ENCODE results near the gene FRMD4A. TPM values are rescaled to one million over a fixed set of nuclear protein-coding genes. Genes with fewer than 3 reads are reported as not detected.

FRMD4A gene
- total RNA-seq, 2 donors from 2014 or later: 18.9 to 46.1 TPM

DNA sequence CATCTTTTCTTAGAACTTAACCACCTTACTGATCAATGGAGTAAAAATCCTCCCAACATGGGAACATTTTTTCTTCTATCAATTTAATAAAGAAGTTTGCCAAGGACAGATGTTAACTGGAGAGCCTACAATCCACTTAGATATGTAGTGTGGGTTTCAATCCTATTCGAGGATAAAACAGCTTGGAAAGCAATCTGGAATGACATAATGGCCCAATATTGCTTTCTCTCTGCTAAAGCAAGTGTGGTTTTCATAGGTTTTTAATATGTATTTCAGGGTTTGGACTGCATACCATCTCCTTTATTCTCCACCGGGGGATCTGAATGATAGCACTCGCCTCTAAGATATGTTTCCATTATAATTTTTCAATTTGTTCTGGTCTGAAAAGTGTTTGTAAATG is 594.2 kb downstream of the FRMD4A start:
- no peak for DNase-seq
- Histone ChIP-seq H3K27me3 (no peaks in the 10 kb centered on the region), H3K36me3 (replicated peaks in 1 of 2; ENCODE audit: insufficient read depth in 1 of 2, low read depth in 2 of 2) (no peaks in the 10 kb centered on the region), H3K9me3 (no peaks in the 10 kb centered on the region), H3K27ac (no peak overlapping the region), H3K4me1 (no peaks in the 10 kb centered on the region), H3K4me3 (no peak overlapping the region)
- WGBS, 2 donors: 86 to 93% methylated on average over 3 of the region's 3 CpGs
- intact Hi-C loops (cut with DNase I): no loop called here
- no peak for TF ChIP-seq POLR2A (IDR thresholded peaks at IDR 0.05)
- TF ChIP-seq CTCF (IDR thresholded peaks at IDR 0.05): no peak
- no peak for ATAC-seq

- Histone ChIP-seq H3K4me1 (no peaks in the 10 kb centered on the region), H3K4me3 (no peak overlapping the region), H3K9me3 (no peaks in the 10 kb centered on the region), H3K27me3 (no peaks in the 10 kb centered on the region), H3K27ac (no peak overlapping the region), H3K36me3 (replicated peaks in 1 of 2; ENCODE audit: insufficient read depth in 1 of 2, low read depth in 2 of 2) (no peaks in the 10 kb centered on the region)
- ATAC-seq (no peak), DNase-seq (no peak)
- WGBS, 2 donors: 93% methylated on average over 8 of the region's 8 CpGs
- TF ChIP-seq POLR2A (IDR thresholded peaks at IDR 0.05) (no peak), CTCF (IDR thresholded peaks at IDR 0.05) (no peak)
- intact Hi-C loops (cut with DNase I): no loop called here
Measured at GRCh38 chr10:13734151-13734550, 596.6 kb downstream of the FRMD4A start.

- DNase-seq (no peak), ATAC-seq (no peak)
- no peaks in the 10 kb centered on the region for H3K9me3 ChIP-seq
- no peaks in the 10 kb centered on the region for H3K36me3 ChIP-seq (replicated peaks in 1 of 2; ENCODE audit: insufficient read depth in 1 of 2, low read depth in 2 of 2)
- no peaks in the 10 kb centered on the region for H3K27me3 ChIP-seq
- WGBS, 2 donors: 84 to 87% methylated on average over 7 of the region's 7 CpGs
- no peak overlapping the region for H3K27ac ChIP-seq
- H3K4me1 ChIP-seq: no peaks in the 10 kb centered on the region
- intact Hi-C loops (cut with DNase I): no loop called here
- TF ChIP-seq POLR2A (IDR thresholded peaks at IDR 0.05): no peak
- TF ChIP-seq CTCF (IDR thresholded peaks at IDR 0.05): no peak
- no peak overlapping the region for H3K4me3 ChIP-seq
Measured at GRCh38 chr10:13733071-13733470, 597.7 kb downstream of the FRMD4A start.

DNA sequence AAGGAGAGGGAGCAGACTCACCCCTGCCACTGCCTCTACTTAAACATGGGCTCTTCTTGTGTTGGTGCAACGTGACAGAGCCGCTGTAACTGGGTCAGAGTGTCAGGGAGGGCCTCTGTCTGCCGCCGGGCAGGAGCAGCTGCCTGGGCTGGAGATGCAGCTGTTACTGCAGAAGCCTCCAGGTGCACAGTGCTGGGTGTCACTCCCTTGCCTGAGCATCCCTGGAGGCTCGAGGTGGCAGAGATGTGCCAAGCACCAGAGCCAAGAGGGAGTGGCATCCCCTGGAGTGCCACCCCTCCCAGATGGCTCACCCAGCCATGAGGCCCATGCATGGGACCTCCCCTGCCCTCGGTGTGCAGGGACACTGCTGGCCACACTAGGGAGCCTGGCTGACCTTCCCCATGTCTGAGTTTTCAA is 598.3 kb downstream of the FRMD4A start:
- intact Hi-C loops (cut with DNase I): no loop called here
- H3K9me3 ChIP-seq: no peaks in the 10 kb centered on the region
- H3K36me3 ChIP-seq (replicated peaks in 1 of 2; ENCODE audit: insufficient read depth in 1 of 2, low read depth in 2 of 2): no peaks in the 10 kb centered on the region
- no peak for TF ChIP-seq POLR2A (IDR thresholded peaks at IDR 0.05)
- TF ChIP-seq CTCF (IDR thresholded peaks at IDR 0.05): no peak
- H3K27ac ChIP-seq: no peak overlapping the region
- H3K4me3 ChIP-seq: no peak overlapping the region
- H3K27me3 ChIP-seq: no peaks in the 10 kb centered on the region
- WGBS, 2 donors: 70% methylated on average over 6 of the region's 6 CpGs; no CpG with 5 or more reads in 1 of the 2 donors
- ATAC-seq (no peak), DNase-seq (no peak)
- no peaks in the 10 kb centered on the region for H3K4me1 ChIP-seq

GRCh38 chr10:13731799-13732198 is 598.9 kb downstream of the FRMD4A start:
- Histone ChIP-seq H3K27ac (no peak overlapping the region), H3K4me1 (no peaks in the 10 kb centered on the region), H3K4me3 (no peak overlapping the region), H3K36me3 (replicated peaks in 1 of 2; ENCODE audit: insufficient read depth in 1 of 2, low read depth in 2 of 2) (no peaks in the 10 kb centered on the region), H3K27me3 (no peaks in the 10 kb centered on the region), H3K9me3 (no peaks in the 10 kb centered on the region)
- ATAC-seq (no peak), DNase-seq (no peak)
- intact Hi-C loops (cut with DNase I): no loop called here
- TF ChIP-seq POLR2A (IDR thresholded peaks at IDR 0.05): no peak
- TF ChIP-seq CTCF (IDR thresholded peaks at IDR 0.05): no peak
- 77 to 82% methylated on average over 8 of the region's 8 CpGs for WGBS, 2 donors
